GM21529 (cell line): Measurements from ENCODE around the gene MCM10.
"Not testable (repeated sequence)": the region's sequence is repeated elsewhere in the genome, so short reads cannot be mapped to it uniquely, and the experiment has no call there.

Source experiments
- ATAC-seq: cut with Tn5 transposase; IDR thresholded peaks from one replicate; pipeline ENCODE4 v1.9.1; 2021; ENCODE audit not compliant: unreplicated experiment

The MCM10 gene

DNA sequence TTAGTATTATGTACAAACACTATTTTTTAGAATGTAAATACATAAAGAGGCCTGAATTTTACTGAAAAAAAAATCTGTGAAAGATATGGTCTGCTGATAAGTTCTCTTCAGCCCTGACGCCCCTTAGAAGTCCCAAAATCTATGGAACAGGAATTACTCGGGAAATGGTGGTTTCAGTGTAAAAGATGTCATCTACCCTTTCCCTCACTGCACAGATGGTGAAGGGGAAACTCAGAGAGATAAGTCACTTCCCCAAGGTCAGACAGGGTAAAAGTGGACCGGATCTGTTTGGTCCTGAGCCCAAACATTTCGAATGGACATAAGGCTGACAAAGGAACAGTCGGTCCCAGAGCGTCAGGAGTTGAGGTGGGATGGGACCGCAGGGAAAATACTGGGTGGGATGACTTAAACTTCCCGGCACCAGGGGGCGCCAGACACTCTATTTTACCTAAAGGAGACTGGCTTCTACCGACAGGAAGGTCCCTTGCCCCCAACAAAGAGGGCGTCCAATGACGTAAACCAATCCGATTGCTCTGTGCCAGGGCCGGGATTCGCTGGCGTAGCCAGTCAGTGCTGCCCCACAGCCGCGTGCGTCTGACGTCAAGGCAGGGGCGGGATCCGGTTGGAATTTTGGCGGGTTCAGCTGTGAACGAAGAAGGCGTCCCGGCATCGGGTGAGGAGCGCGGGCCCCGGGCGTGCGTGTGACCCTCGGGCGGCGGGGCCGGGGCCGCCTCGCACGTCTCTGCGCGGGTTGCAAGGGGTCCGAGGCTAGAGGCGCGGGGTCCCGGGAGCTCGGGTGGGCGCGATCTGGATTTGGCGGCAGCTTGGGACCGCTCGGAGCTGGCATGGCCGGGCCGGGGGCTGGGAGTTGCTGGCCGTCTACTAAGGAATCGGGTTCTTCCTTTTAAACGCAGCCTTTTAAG is at the start of gene MCM10:
TSS of gene MCM10 (plus strand) at position 625 of the 923 bp plus-strand sequence. CDS start 2,645 bp downstream, outside the sequence.
- ATAC-seq, result peak; percentile 100

DNA sequence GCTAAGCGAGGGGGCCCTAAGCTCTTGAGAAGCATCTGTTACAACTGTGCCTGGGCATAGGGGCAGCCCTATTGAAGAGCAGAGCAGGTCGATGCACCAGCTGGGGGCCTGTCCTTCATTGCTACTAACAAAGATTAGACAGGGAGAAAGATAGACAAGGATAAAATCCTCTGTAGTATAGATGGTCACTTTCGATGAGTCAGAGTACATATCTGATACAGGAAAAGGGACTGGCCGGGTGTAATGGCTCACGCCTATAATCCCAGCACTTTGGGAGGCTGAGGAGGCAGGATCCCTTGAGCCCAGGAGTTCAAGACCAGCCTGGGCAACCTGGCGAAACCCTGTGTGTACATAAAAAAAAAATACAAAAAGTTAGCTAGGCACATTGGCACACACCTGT is 47.8 kb upstream of the MCM10 start:
- no peak for ATAC-seq

GRCh38 chr10:13115832-13116803 is 45.2 kb upstream of the MCM10 start:
- ATAC-seq, result no peak

DNA sequence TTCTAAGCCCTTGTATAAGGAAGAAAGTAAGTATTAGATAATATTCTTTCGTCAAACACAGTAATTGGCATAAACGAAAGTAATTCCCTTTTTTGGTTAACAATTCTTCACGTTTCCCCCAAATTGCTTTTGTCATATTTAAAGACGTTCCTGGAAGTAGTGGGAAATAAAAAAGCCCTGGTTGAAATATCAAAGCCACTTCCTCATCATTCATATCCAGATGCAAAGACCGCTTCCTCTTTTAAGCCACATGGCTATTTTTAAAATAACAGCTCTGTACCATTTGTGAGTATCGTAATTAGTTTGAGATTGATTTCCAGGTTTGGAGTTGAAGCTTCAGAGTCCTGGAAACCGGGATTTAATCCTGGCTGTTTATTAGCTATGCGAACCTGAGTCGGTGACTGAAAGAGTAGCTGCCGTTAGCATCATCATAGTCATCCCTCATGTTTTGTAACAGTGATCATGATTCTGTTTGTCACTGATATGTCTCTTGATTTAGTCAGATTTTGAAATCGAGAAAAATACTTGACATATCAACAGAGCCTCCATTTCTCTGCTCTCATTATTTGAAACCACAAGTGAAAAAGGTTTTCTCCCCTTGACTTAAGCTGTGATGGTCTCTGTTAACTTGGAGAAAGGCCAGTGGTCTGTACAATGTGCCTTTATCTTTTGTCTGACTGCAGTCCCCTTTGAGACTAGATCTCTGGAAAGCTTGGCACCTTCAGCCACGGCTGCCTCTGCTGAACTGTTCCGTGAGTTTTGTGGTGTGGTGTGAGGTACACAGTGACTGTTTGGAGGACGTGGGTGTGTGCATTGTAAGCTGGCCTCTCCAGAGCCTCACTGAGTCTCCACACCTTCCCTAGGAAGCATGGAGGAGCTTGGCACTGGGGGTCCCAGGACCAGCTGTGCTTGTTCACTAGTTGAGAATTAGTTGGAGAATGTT is 43.2 kb upstream of the MCM10 start:
- ATAC-seq, result no peak

- ATAC-seq, result no peak
These were observed 42.5 kb upstream of the MCM10 start for GRCh38 chr10:13118784-13119410.

DNA sequence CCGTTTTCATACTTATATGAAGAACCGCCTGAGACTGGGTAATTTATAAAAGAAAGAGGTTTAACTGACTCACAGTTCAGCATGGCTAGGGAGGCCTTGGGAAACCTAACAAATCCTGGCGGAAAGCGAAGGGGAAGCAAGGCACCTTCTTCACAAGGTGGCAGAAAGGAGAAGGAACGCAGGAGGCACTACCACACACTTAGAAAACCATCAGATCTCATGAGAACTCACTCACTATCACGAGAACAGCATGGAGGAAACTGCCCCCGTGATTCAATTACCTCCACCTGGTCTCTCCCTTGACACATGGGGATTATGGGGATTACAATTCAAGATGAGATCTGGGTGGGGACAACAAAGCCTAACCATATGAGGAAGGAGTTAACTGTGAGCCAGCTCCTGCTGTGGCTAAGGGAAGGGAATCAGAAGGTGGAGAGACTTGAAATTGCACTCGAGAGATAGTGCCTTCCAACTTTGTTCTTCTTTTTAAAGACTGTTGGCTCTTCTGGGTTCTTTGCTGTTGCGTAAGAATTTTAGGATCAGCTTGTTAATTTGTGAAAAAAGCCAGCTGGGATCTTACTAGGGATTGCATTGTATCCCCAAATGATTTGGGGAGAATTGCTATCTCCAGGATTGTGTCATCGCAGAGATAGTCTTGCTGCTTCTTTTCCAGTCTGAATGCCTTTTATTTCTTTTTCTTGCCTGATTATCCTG is 40.4 kb upstream of the MCM10 start:
- ATAC-seq, result no peak

- no peak for ATAC-seq
These were observed 39.9 kb upstream of the MCM10 start for GRCh38 chr10:13121500-13121854.

- ATAC-seq, result no peak
These were observed 24.7 kb upstream of the MCM10 start for GRCh38 chr10:13136651-13137050.

DNA sequence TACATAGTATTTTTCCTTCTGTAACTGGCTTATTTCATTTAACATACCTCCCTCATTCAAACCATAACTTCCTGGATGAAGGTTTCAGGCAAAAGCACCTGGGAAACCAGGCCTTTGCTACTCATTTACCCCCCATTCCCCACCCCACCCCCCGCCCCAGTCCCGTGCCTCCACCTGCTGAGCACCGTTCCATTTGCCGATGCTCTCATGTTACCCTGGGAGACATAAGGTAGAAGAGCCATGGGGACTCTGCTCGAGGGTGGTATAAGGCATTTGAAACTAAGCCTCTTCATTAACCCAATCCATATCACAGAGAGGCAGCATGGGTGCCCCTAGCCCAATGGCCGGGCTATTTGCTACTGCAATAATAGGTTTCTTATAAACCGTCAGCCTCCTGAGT is 22.2 kb upstream of the MCM10 start:
- ATAC-seq, result no peak

- ATAC-seq, result no peak
These were observed 21.7 kb upstream of the MCM10 start for GRCh38 chr10:13139676-13140075.

DNA sequence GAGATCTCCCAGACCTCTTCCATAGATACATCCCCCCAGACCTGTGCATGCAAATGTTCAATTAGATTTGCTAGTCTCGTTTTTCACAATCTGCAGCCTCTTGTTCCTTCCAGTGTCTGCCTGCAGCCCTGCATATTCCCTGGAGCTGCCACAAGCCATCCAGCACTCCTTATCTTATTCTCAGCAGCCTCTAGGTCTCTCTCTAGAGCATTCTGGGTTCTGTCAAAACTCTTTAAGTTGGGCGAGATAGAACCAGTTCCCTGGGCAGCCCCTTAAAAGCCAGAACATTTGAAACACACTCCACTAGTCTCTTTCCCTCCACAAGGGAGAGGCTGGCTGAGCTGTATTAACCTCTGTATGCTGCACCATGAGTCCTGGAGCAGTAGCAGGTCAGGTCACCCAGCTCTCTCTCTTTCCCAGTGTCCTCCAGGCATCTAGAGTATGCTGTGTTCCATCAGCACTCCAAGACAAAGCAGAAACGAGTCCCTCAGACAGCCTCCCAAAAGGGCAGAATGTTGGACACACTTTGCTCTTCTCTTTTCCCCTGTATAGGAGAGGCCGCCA is 20.6 kb upstream of the MCM10 start:
- no peak for ATAC-seq

DNA sequence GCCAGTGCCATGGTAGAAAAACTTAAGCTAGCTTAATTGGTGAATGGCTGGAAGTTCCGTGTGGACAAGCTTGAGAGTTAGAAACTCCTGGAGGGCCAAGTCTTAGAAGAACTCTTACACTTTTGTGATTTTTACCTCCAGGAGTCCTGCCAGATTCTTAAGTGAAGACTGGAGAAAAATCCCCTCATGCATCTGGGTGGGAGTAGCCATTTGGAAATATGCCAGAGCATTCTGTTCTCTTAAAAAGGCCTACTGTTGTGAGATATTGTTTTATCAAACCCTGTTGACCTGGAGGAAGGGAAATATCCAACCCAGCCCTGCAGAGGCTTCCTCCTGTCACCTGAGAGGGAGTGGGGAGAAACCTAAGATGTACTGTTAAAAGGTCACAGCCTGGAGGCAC is 17.6 kb upstream of the MCM10 start:
- no peak for ATAC-seq

- ATAC-seq, result no peak
These were observed 16.5 kb upstream of the MCM10 start for GRCh38 chr10:13144814-13145213.

- ATAC-seq, result no peak
These were observed 15.0 kb upstream of the MCM10 start for GRCh38 chr10:13146379-13146778.

GRCh38 chr10:13147161-13147560 is 14.2 kb upstream of the MCM10 start:
- ATAC-seq, result no peak

- no peak for ATAC-seq
These were observed 9.1 kb upstream of the MCM10 start for GRCh38 chr10:13152296-13152695.

GRCh38 chr10:13155860-13156259 is 5.5 kb upstream of the MCM10 start:
- ATAC-seq, result not testable (repeated sequence)

GRCh38 chr10:13158401-13158800 is 3.0 kb upstream of the MCM10 start:
- ATAC-seq, result no peak

- no peak for ATAC-seq
These were observed 506 bp downstream of the MCM10 start for GRCh38 chr10:13161857-13162271.
